CD4-positive, CD25-positive, alpha-beta regulatory T cell (primary cell): ENCODE data around the gene PDE7B. TPM values are rescaled to one million over a fixed set of nuclear protein-coding genes. Genes with fewer than 3 reads are reported as not detected.

Experiments used
- ATAC-seq, 2 donors: fragments of 150-1000 bp; cut with Tn5 transposase; one replicate each; pipeline ENCODE4 v1.10.0; 2021; ENCODE audit warnings: low read depth in 2 of 2, moderate number of reproducible peaks in 2 of 2, moderate library complexity in 1 of 2
- DNase-seq, 3 donors: peaks; one replicate each; pipeline versions ENCODE4 v3.0.0 to v3.0.0-alpha.2; 2012 to 2022; ENCODE audit warnings: mixed read lengths in 1 of 3
- H3K27ac ChIP-seq: one replicate; pipeline ENCODE4 v1.7.0; 2013; ENCODE audit warnings: mild to moderate bottlenecking, low read length; ENCODE audit not compliant: insufficient read depth, poor library complexity, severe bottlenecking
- H3K27me3 ChIP-seq: one replicate; pipeline ENCODE4 v1.7.0; 2013; ENCODE audit warnings: low read length; ENCODE audit not compliant: control insufficient read depth, insufficient read depth
- H3K36me3 ChIP-seq: one replicate; pipeline ENCODE4 v1.7.0; 2013; ENCODE audit warnings: mild to moderate bottlenecking, low read length, moderate library complexity; ENCODE audit not compliant: control insufficient read depth, insufficient read depth
- H3K4me1 ChIP-seq: 2 replicates; pipeline ENCODE4 v1.7.0; 2013; ENCODE audit warnings: mild to moderate bottlenecking, low read length; ENCODE audit not compliant: insufficient read depth, control insufficient read depth, poor library complexity, severe bottlenecking
- H3K4me3 ChIP-seq: one replicate; pipeline ENCODE4 v1.7.0; 2013; ENCODE audit warnings: low read depth, mild to moderate bottlenecking, low read length, moderate library complexity
- H3K9me3 ChIP-seq, 2 experiments: 1 replicate in 1 of 2; 2 replicates in 1 of 2; pipeline ENCODE4 v1.7.0; 2013; ENCODE audit warnings: low read length in 2 of 2, mild to moderate bottlenecking in 1 of 2, moderate library complexity in 1 of 2; ENCODE audit not compliant: control insufficient read depth in 2 of 2
- H3K27ac Mint-ChIP-seq, 3 donors: one replicate each; pipeline ENCODE4 v1.8.0; 2020 to 2022; ENCODE audit warnings: mild to moderate bottlenecking in 3 of 3, mixed read lengths in 3 of 3, moderate library complexity in 2 of 3
- H3K27me3 Mint-ChIP-seq: one replicate; pipeline ENCODE4 v1.8.0; 2022; ENCODE audit warnings: mild to moderate bottlenecking, mixed read lengths
- H3K36me3 Mint-ChIP-seq: one replicate; pipeline ENCODE4 v1.8.0; 2020; ENCODE audit warnings: mixed read lengths
- H3K4me1 Mint-ChIP-seq, 4 donors: one replicate each; pipeline ENCODE4 v1.8.0; 2020 to 2022; ENCODE audit warnings: mixed read lengths in 4 of 4, mild to moderate bottlenecking in 1 of 4
- H3K4me3 Mint-ChIP-seq, 4 donors: one replicate each; pipeline ENCODE4 v1.8.0; 2020 to 2022; ENCODE audit warnings: mild to moderate bottlenecking in 4 of 4, mixed read lengths in 4 of 4, moderate library complexity in 3 of 4
- H3K9me3 Mint-ChIP-seq, 7 donors: one replicate each; pipeline ENCODE4 v1.8.0; 2020 to 2022; ENCODE audit warnings: mixed read lengths in 7 of 7, mild to moderate bottlenecking in 3 of 7, moderate library complexity in 2 of 7
- polyA plus RNA-seq, 4 donors: library from polyadenylated mRNA; unstranded; fragments of 300-500 nt; fragmentation: Illumina TruSeq; gene quantifications; one replicate each; pipeline ENCODE4 v1.2.3, GENCODE V29; 2021
- total RNA-seq: library from RNA; stranded (reverse); gene quantifications from one replicate; pipeline ENCODE4 v1.2.3, GENCODE V29; 2022

The PDE7B gene
- total and polyA plus RNA-seq, 5 donors from 2014 or later, result 0.03 to 0.25 (median 0.07) TPM; not detected in 1

DNA sequence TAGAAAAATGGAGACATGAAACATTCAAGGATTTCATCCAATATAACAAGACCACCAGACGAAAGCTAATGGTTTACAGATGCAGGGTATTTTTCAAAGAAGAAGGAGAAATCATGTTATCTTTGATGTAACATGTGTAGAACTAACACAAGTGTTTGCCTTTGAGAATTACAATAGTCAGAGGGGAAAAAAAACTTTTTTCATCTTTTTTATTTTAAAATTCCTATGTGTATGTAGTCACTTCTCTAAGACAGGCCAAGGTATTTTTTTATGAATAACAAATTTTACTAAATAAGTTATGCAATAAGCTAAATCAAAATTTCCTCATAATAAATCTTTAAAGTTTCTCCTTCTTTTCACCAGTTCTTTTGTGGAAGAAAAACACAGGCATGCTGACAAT, 161.4 kb downstream of the PDE7B start:
- no peak overlapping the region for H3K27ac Mint-ChIP-seq
- no peaks in the 10 kb centered on the region for H3K27me3 ChIP-seq
- no peak for DNase-seq
- H3K27me3 Mint-ChIP-seq, result no peaks in the 10 kb centered on the region
- peaks cover 0 to 5% (median 3%) of the 10 kb centered on the region in 7 donors for H3K9me3 Mint-ChIP-seq
- H3K36me3 ChIP-seq, result no peaks in the 10 kb centered on the region
- no peaks in the 10 kb centered on the region for H3K4me1 Mint-ChIP-seq
- H3K9me3 ChIP-seq, result no peaks in the 10 kb centered on the region
- no peak overlapping the region for H3K27ac ChIP-seq
- H3K4me3 Mint-ChIP-seq, result no peak overlapping the region
- ATAC-seq, result no peak
- no peaks in the 10 kb centered on the region for H3K36me3 Mint-ChIP-seq
- H3K4me3 ChIP-seq, result no peak overlapping the region
- H3K4me1 ChIP-seq, result no peaks in the 10 kb centered on the region

DNA sequence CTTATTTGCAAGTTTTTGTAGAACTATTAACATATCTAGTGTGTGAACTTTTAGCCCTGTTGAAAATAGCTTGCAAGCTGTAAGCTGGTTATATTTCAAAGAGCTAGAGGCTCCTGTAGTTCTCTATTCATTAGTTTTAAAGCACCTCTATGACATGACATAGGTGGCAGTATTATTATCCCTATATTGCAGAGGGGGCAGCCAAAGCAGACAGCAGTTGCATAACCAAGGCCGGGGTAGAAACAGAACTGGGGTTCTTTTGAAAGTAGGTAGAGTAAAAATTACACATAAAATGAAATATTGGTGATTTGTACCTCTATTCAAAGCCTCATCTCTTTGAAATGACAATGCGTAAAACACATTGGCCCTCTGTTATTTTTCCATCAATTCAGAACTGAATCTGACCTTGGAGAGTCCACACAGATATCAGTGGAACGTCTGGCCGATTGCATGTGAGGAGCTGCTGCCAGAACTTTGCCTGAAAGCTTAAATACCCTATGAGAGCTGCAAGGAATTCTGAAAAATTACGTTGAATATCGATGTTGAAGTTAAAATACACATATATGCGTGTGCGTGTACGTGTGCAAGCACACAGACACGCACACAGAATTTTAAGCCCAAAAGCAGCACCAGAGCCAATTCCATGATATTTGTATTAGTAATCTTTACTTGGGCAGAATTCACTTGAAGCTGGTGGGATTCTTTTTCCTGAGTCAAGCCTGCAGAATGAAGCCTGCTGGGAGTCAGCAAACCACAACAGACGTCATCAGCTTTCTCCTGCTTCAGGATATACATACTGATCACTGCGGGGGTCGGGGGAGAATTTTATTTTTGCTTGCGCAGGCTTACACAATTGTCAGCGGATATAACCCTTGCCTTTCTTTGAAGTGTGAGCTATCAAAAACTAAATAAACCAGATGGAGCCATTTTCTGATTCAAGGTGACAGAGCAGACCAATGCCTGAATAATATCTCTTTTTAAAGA, 163.2 kb downstream of the PDE7B start:
- peaks cover 4% of the 10 kb centered on the region for H3K27me3 Mint-ChIP-seq
- Histone ChIP-seq H3K27ac (no peak overlapping the region), H3K4me3 (no peak overlapping the region), H3K9me3 (no peaks in the 10 kb centered on the region), H3K27me3 (no peaks in the 10 kb centered on the region), H3K4me1 (no peaks in the 10 kb centered on the region), H3K36me3 (no peaks in the 10 kb centered on the region)
- DNase-seq (no peak), ATAC-seq (no peak)
- no peak overlapping the region for H3K4me3 Mint-ChIP-seq
- no peaks in the 10 kb centered on the region for H3K4me1 Mint-ChIP-seq
- H3K36me3 Mint-ChIP-seq, result no peaks in the 10 kb centered on the region
- H3K27ac Mint-ChIP-seq, result no peak overlapping the region
- peaks cover 0 to 5% (median 1%) of the 10 kb centered on the region in 7 donors for H3K9me3 Mint-ChIP-seq

DNA sequence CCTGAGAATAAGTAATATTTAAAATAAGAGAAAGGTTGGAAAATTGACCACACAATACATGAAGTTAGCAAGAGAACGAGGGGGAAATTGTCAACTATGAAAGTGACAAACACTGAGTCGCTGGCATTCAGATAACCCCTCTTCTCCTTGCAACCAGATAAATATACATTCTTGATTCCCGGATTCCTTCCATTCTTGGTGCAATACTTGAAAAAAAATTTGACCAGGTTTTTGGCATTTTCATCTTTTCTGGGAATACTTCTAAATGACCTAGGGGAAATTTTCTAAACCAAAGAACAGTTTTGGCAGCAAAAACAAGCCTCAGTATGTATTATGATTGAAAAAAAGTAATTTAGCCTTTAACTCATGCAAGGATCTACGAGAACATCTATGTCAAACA, 164.0 kb downstream of the PDE7B start:
- Mint-ChIP-seq H3K27me3 (peaks cover 6% of the 10 kb centered on the region), H3K9me3 (peaks cover 0 to 2% (median 0%) of the 10 kb centered on the region in 7 donors), H3K4me3 (no peak overlapping the region), H3K4me1 (no peaks in the 10 kb centered on the region), H3K27ac (peak overlapping the region in 1 of 3 donors; percentile 20), H3K36me3 (no peaks in the 10 kb centered on the region)
- DNase-seq (no peak), ATAC-seq (no peak)
- no peak overlapping the region for H3K27ac ChIP-seq
- H3K9me3 ChIP-seq, result no peaks in the 10 kb centered on the region
- no peaks in the 10 kb centered on the region for H3K36me3 ChIP-seq
- H3K4me3 ChIP-seq, result no peak overlapping the region
- H3K4me1 ChIP-seq, result no peaks in the 10 kb centered on the region
- H3K27me3 ChIP-seq, result no peaks in the 10 kb centered on the region

DNA sequence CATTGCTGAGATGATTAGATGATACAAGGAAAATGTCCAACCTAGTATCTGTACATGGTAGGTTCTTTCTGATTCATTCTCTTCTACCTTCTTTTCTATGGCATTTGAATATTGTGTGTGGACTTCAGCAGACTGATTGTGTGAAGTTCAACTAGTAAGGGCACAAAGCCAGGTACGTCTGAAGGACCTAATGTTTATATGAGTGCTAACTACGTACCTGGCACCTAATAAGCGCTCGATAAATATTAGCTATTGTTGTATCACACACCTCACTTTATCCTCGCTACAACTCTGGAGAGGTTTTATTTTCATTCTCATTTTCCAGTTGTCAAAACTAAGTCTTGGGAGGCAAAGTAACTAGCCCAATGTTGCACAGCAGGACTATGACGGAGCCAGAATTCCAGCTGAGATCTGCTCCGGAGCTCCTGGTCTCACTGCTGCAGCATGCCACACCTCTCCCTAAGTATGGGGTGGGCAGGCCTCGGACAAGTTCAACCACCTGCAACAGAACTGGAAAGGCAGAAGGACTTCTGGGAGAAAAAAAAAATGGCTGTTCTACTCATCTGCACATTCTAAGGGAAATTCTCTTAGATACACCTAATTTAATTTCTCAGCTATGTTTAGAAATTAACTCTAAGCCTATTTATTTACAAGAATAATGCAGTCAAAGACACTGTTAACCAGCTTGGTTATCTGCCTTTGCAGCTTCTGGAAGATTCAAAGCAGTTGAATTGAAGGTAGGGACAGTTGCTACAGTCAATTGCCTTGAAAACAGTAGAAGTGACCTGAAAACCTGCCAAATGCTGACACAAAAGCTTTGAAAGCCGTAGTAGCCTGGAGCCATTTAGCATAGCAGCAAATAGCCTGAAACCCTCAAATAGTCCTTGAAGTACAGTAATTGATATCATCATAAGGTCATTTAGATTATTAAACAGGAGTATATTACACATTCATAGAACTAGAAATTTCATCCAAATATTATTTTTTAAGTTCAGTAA, 165.0 kb downstream of the PDE7B start:
- Mint-ChIP-seq H3K36me3 (no peaks in the 10 kb centered on the region), H3K27ac (no peak overlapping the region), H3K4me1 (no peaks in the 10 kb centered on the region), H3K9me3 (peaks cover 0 to 2% (median 0%) of the 10 kb centered on the region in 7 donors), H3K4me3 (no peak overlapping the region), H3K27me3 (peaks cover 6% of the 10 kb centered on the region)
- DNase-seq (no peak), ATAC-seq (no peak)
- Histone ChIP-seq H3K36me3 (no peaks in the 10 kb centered on the region), H3K27me3 (no peaks in the 10 kb centered on the region), H3K27ac (no peak overlapping the region), H3K4me1 (no peaks in the 10 kb centered on the region), H3K9me3 (no peaks in the 10 kb centered on the region), H3K4me3 (no peak overlapping the region)

DNA sequence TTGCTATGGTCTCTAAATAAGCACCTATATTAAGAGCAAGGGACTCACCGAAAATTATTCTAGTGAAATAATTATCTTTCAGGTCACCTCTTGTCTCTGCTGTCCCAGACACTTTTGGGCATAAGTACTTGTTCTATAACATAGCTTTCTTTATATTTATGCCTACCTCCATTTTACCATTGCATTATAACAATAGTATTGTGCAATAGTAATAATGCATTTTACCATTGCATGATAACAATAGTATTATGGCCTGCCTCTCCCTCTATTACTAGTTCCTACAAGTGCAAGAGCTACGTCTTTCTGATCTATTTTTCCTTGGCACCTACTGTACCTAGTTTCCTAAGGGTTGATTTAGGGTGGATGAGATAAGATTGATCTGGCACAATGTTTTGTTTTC, 169.2 kb downstream of the PDE7B start:
- Histone ChIP-seq H3K36me3 (no peaks in the 10 kb centered on the region), H3K9me3 (no peaks in the 10 kb centered on the region), H3K27me3 (no peaks in the 10 kb centered on the region), H3K4me3 (no peak overlapping the region), H3K27ac (no peak overlapping the region), H3K4me1 (no peaks in the 10 kb centered on the region)
- no peak for ATAC-seq
- H3K27ac Mint-ChIP-seq, result no peak overlapping the region
- H3K9me3 Mint-ChIP-seq, result no peaks in the 10 kb centered on the region
- no peak for DNase-seq
- H3K4me1 Mint-ChIP-seq, result no peaks in the 10 kb centered on the region
- peaks cover 6% of the 10 kb centered on the region for H3K27me3 Mint-ChIP-seq
- H3K4me3 Mint-ChIP-seq, result no peak overlapping the region
- no peaks in the 10 kb centered on the region for H3K36me3 Mint-ChIP-seq

DNA sequence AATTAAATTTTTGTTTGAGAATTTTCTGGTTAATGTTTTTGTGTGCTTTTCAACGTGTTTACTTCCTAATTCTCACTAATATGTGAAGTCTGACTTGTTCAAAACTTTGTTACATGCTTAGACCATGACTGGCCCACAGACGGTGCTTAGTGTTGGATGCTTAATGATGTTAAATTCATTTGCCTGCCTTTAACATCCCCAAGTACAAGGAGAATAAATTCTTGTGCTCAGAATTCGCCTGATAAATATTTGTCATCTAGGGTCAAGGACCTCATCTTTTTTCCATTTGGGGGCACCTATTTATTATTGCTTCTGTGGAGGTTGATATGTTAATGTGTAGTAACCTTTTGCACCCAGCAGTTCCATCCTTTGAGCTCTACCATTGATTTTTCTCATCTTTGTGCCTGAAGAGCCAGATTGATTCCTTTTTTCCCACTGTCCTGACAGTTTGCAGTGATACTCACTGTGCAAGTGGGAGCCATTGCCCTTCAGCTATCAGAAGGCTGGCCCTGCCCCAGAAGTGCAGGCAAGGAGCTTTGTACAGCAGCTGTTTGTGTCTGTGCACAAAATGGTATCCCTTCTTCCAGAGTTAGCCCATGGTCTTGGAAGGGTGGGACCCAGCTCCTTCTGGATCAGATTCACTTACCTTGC, 170.8 kb downstream of the PDE7B start:
- Mint-ChIP-seq H3K4me1 (no peaks in the 10 kb centered on the region), H3K9me3 (no peaks in the 10 kb centered on the region), H3K36me3 (no peaks in the 10 kb centered on the region), H3K27ac (no peak overlapping the region), H3K27me3 (peaks cover 6% of the 10 kb centered on the region), H3K4me3 (no peak overlapping the region)
- Histone ChIP-seq H3K4me3 (no peak overlapping the region), H3K4me1 (no peaks in the 10 kb centered on the region), H3K9me3 (no peaks in the 10 kb centered on the region), H3K36me3 (no peaks in the 10 kb centered on the region), H3K27ac (no peak overlapping the region), H3K27me3 (no peaks in the 10 kb centered on the region)
- ATAC-seq (no peak), DNase-seq (no peak)

DNA sequence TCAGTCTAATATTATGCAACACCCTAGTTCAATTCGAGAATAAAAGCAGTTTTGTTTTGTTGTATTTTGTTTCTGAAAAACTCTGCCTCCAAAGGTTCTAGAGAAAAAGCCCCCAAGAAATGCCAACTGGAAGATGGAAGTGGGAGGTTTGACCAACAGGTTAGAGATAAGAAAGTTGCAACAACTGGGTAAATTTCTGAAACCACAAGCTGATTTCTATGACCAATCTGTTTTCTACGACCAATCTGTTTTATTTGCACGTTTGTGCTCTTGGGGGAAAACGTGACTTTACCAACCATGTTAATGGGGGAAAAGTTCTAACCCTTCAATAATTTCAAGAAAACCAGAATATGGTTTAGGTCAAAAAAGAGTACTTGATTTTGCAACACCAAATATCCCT, 173.2 kb downstream of the PDE7B start:
- Mint-ChIP-seq H3K27ac (no peak overlapping the region), H3K4me3 (no peak overlapping the region)

More for the DNA sequence above, 173.2 kb downstream of the PDE7B start:
- Histone ChIP-seq H3K9me3 (no peaks in the 10 kb centered on the region), H3K27me3 (no peaks in the 10 kb centered on the region), H3K27ac (no peak overlapping the region), H3K36me3 (no peaks in the 10 kb centered on the region), H3K4me3 (no peak overlapping the region), H3K4me1 (no peaks in the 10 kb centered on the region)
- Mint-ChIP-seq H3K9me3 (no peaks in the 10 kb centered on the region), H3K4me1 (no peaks in the 10 kb centered on the region), H3K27me3 (peaks cover 6% of the 10 kb centered on the region), H3K36me3 (no peaks in the 10 kb centered on the region)
- ATAC-seq (no peak), DNase-seq (no peak)
